Heart left ventricle (tissue), 16 donors: ENCODE data around the gene KANK3. TPM values are rescaled to one million over a fixed set of nuclear protein-coding genes. Genes with fewer than 3 reads are reported as not detected.
A peak's percentile ranks its signal among the peaks of the same experiment; 100 is the strongest.

Experiments used
- ATAC-seq, 4 donors: fragments of 200-7000 bp; cut with Tn5 transposase; one replicate each; pipeline ENCODE4 v1.9.1; 2020 to 2022; ENCODE audit warnings: moderate library complexity in 4 of 4, mild to moderate bottlenecking in 3 of 4, moderate number of reproducible peaks in 1 of 4
- DNase-seq, 5 donors: peaks; one replicate each; pipeline ENCODE4 v3.0.0-alpha.2; 2020
- H3K27ac ChIP-seq, 12 donors: fragments of 200-600 bp; sonication (generic) in 4 of 12; one replicate each; pipeline versions ENCODE4 v1.5.0 to v1.8.0; 2016 to 2022; ENCODE audit warnings: mild to moderate bottlenecking in 2 of 12
- H3K27me3 ChIP-seq, 9 donors: fragments of 200-600 bp; sonication (generic) in 2 of 9; one replicate each; pipeline versions ENCODE4 v1.5.1 to v1.8.0; 2016 to 2022; ENCODE audit warnings: mild to moderate bottlenecking in 3 of 9
- H3K36me3 ChIP-seq, 9 donors: fragments of 200-600 bp; sonication (generic) in 2 of 9; one replicate each; pipeline versions ENCODE4 v1.5.0 to v1.8.0; 2018 to 2022; ENCODE audit warnings: mild to moderate bottlenecking in 2 of 9
- H3K4me1 ChIP-seq, 12 donors: fragments of 200-600 bp; sonication (generic) in 4 of 12; one replicate each; pipeline versions ENCODE4 v1.5.0 to v1.8.0; 2016 to 2022; ENCODE audit warnings: mild to moderate bottlenecking in 3 of 12
- H3K4me3 ChIP-seq, 12 donors: fragments of 200-600 bp; sonication (generic) in 4 of 12; one replicate each; pipeline versions ENCODE4 v1.5.0 to v1.8.0; 2017 to 2022; ENCODE audit warnings: mild to moderate bottlenecking in 9 of 12, moderate library complexity in 4 of 12
- H3K9me3 ChIP-seq, 12 donors: fragments of 200-600 bp; sonication (generic) in 4 of 12; one replicate each; pipeline versions ENCODE4 v1.5.0 to v1.8.0; 2016 to 2022; ENCODE audit warnings: mild to moderate bottlenecking in 1 of 12
- POLR2A ChIP-seq, 2 donors: fragments of 450-650 bp; IDR thresholded peaks; one replicate each; pipeline ENCODE4 v1.6.1; 2017; ENCODE audit warnings: antibody characterized with exemption in 2 of 2, mild to moderate bottlenecking in 2 of 2, moderate library complexity in 2 of 2
- WGBS, 4 donors: extraction: QIAGEN DNeasy Blood & Tissue Kit in 2 of 4; methylation state at CpG; one replicate each; pipeline versions ENCODE4 v1.1.5 to v1.1.7; 2013 to 2018; 5-methylcytosine and 5-hydroxymethylcytosine counted together
- intact Hi-C, 10 donors: fragments of 100-400 bp; cut with DNase I; formaldehyde crosslinking; loops; one replicate each; pipeline versions ENCODE4 v1.11.1 to v1.14.2; 2022
- long read RNA-seq, 3 donors: library from polyadenylated mRNA; unstranded; transcript quantifications; one replicate each; pipeline ENCODE4 v2.0.0, GENCODE V29; 2020 to 2021
- polyA plus RNA-seq, 2 donors: library from polyadenylated mRNA; stranded (reverse); fragments of 200-250 nt; gene quantifications; one replicate each; pipeline ENCODE4 v1.2.3, GENCODE V29; 2013
- total RNA-seq, 9 donors: library from RNA; depleted of rRNA in 2 of 9; stranded (reverse); fragments of >200 nt in 2 of 9; fragmentation: NEBNext Ultra II Directional in 3 of 9; extraction: Animal tissue kit (Norgen Biotek cat#: 25700) in 3 of 9; gene quantifications; one replicate each; pipeline versions ENCODE4 v1.1.0 to v1.2.4, GENCODE V29; 2016 to 2023
- TF ChIP-seq, protein P1 (sequence below), 12 donors: fragments of 200-600 bp; sonication (generic) in 4 of 12; IDR thresholded peaks; one replicate each; pipeline versions ENCODE4 v1.5.0 to v1.8.0; 2018 to 2022; ENCODE audit warnings: antibody characterized with exemption in 12 of 12, mild to moderate bottlenecking in 5 of 12
- donor health status: ischemic (EF 13 %, LVEDD 7.1; RV severe dilation, severe dysfunction).
- donor health status: healthy with polysubstance abuse.
- donor health status: DM: no; HTN: yes; CAD: no.
- donor health status: DM: no; HTN: no; CAD: no.
- donor health status: ischemic (EF 25% LVEDD 6.9; RV normal size, moderate dysfunction).
- donor health status: ischemic (EF 25% LVEDD 5.7; RV mildly dilated, moderate dysfunction).
- donor health status: healthy.
- donor health status: DM: yes; HTN: yes; CAD: no.
- donor health status: ischemic (EF 35%, LVEDD 5.7; RV mildly dilated, moderate dysfunction).
- donor health status: nonischemic (EF 11% LVEDD 7.7; RV severe dilation, severe dysfunction).
- donor health status: DM: yes; HTN: yes; CAD: no.
- donor health status: PGD.
- donor health status: ischemic (EF 29% LVEDD 5.4; RV normal size, mild dysfunction).
- donor health status: nonischemic (EF 23%, LVEDD 6.1; RV moderate dilation, normal function).

The KANK3 gene
- total RNA-seq, result 10 to 100 TPM; 12.3 to 33.6 (median 15.9) TPM
- 10 to 100 TPM; 16.9 to 19.4 TPM for polyA plus RNA-seq
- long read RNA-seq, donor 1, transcript KANK3-201 (11 exons, 2,787 nt), result major isoform, 128 of 232 reads
- long read RNA-seq, donor 1, partial matches to known transcripts, result 63 of 232 reads
- long read RNA-seq, donor 1, other reads (novel, unspliced or antisense), result 41 of 232 reads
- long read RNA-seq, donor 2, partial matches to known transcripts, result 4 of 9 reads
- long read RNA-seq, donor 2, other reads (novel, unspliced or antisense), result 5 of 9 reads
- long read RNA-seq, donor 3, transcript KANK3-201 (11 exons, 2,787 nt), result major isoform, 75 of 139 reads
- long read RNA-seq, donor 3, partial matches to known transcripts, result 41 of 139 reads
- long read RNA-seq, donor 3, other reads (novel, unspliced or antisense), result 23 of 139 reads

DNA sequence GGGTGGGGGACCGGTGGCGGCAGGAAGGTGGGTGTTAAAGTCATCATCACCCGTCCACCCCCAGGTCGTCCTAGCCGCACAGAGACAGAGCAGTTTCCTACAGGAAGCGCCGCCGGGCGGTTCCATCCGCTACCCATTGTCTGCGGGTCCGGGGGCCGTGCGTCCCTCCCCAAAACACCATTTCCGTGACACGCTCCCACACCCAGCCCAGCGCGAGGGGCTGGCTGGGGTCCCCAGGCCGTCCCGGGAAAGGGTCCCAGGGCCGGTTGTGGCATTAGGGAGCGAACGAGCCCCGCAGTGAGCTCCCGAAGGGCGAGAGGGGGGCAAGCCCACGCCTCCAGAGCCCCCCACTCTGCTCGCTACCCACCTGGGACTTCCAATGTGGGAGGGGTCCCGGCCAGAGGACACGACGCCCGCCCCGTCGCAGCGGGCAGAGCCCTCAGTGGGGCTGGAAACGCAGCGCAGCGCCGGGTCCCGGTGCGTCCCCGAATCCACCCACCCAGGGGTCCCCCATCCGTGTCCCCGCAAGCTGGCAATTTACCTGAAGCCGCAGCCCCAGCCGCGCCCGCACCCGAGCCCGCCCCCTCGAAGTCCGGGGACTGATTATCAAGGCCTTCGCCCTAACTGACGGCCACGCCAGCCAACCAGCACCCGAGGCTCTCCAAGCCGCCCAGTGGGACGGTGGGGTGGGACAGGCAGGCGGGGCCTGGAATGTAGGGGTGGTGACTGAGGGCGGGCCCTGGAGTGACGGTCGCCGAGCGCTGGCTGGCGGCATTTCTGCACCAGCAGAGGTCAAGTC, at the start of gene KANK3:
KANK3 (minus strand) TSS at position 579 of the 799 bp plus-strand sequence. CDS start 5,434 bp downstream, outside the sequence.
- intact Hi-C loops, result no loop called here
- Histone ChIP-seq H3K4me1 (peaks cover 0 to 43% (median 23%) of the 10 kb centered on the region in 12 donors), H3K9me3 (no peaks in the 10 kb centered on the region), H3K4me3 (peak within 1 kb of the TSS; percentile 55 to 89 (median 70)), H3K27me3 (peaks cover 0 to 23% (median 0%) of the 10 kb centered on the region in 9 donors), H3K36me3 (no peaks in the 10 kb centered on the region), H3K27ac (peak within 1 kb of the TSS; percentile 86 to 100 (median 96))
- DNase-seq (peak; percentile 97 to 99 (median 99)), ATAC-seq (peak; percentile 93 to 97 (median 95))
- WGBS, 4 donors, result 4 to 8% (median 5%) methylated on average over 42 to 65 of the region's 65 CpGs
- peak in 1 of 2 donors; percentile 95 for TF ChIP-seq POLR2A (IDR thresholded peaks at IDR 0.05)
- TF ChIP-seq, protein P1, sequence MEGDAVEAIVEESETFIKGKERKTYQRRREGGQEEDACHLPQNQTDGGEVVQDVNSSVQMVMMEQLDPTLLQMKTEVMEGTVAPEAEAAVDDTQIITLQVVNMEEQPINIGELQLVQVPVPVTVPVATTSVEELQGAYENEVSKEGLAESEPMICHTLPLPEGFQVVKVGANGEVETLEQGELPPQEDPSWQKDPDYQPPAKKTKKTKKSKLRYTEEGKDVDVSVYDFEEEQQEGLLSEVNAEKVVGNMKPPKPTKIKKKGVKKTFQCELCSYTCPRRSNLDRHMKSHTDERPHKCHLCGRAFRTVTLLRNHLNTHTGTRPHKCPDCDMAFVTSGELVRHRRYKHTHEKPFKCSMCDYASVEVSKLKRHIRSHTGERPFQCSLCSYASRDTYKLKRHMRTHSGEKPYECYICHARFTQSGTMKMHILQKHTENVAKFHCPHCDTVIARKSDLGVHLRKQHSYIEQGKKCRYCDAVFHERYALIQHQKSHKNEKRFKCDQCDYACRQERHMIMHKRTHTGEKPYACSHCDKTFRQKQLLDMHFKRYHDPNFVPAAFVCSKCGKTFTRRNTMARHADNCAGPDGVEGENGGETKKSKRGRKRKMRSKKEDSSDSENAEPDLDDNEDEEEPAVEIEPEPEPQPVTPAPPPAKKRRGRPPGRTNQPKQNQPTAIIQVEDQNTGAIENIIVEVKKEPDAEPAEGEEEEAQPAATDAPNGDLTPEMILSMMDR (IDR thresholded peaks at IDR 0.05), result peak in 1 of 12 donors; percentile 10

GRCh38 chr19:8392017-8392591, 49.0 kb upstream of the KANK3 start:
- DNase-seq (peak in 4 of 5 donors; percentile 65 to 80 (median 68)), ATAC-seq (peak in 3 of 4 donors; percentile 6 to 24 (median 23))
- 18 to 34% (median 28%) methylated on average over 11 of the region's 11 CpGs for WGBS, 4 donors
- Histone ChIP-seq H3K27ac (peak overlapping the region; percentile 41 to 100 (median 100)), H3K36me3 (peaks cover 0 to 8% (median 0%) of the 10 kb centered on the region in 9 donors), H3K27me3 (no peaks in the 10 kb centered on the region), H3K4me3 (peak overlapping the region in 9 of 12 donors; percentile 17 to 100 (median 89)), H3K9me3 (no peaks in the 10 kb centered on the region), H3K4me1 (peaks cover 14 to 69% (median 61%) of the 10 kb centered on the region in 12 donors)
- TF ChIP-seq, protein P1 (IDR thresholded peaks at IDR 0.05), result no peak
- TF ChIP-seq POLR2A (IDR thresholded peaks at IDR 0.05), result peak in 1 of 2 donors; percentile 61
- intact Hi-C loops, result loop anchor here in 2 of 10 donors (2.0 kb wide), 1 partner anchor 29 kb away; no protein-coding TSS in a partner anchor

DNA sequence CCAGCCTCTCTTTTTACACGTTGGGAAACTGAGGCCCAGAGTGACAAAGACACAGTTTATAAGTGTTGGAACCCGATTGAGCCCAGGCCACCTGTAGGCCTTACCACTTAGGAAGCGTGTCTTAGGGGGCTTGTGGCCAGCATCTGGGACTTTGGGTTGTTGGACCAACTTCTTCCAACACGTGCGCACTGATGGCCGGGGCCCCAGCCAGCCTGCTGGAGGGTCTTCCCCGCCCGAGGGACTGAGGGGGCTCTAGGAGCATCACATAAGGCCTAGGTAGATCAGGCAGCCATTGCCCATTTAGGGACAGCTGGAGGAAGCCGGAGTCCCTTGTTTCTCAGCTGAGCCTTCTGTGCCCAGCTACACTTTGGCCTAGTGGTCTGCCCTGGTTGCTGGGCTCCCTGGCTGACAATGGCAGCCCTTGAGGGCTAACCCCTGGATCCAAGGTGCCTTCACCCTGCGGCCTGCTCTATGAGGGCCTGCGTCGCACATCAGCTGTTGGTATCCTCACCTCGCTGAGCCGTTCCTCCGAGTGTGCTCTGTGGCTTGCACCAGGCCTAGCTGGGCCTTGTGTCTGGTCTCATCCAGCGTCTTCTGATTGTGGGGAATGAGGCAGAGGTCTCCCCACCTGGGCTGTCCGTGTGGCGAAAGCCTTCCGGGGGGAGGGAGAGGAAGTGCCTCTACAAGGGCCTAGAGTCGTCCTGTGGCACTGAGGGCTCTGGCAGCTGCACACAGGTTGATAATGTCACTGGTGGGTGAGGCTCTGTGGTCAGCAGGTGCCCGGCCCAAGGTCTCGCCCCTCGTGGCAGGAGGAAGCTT, 48.3 kb upstream of the KANK3 start:
- H3K4me1 ChIP-seq, result peaks cover 14 to 62% (median 55%) of the 10 kb centered on the region in 12 donors
- WGBS, 4 donors, result 68 to 70% (median 69%) methylated on average over 19 to 23 of the region's 23 CpGs
- TF ChIP-seq, protein P1 (IDR thresholded peaks at IDR 0.05), result no peak
- TF ChIP-seq POLR2A (IDR thresholded peaks at IDR 0.05), result no peak
- intact Hi-C loops, result loop anchor here in 5 of 10 donors (2.0 kb wide), 1 partner anchor 29 kb away; no protein-coding TSS in a partner anchor
- H3K27ac ChIP-seq, result peak overlapping the region; percentile 74 to 100 (median 100)
- DNase-seq (no peak), ATAC-seq (no peak)
- no peaks in the 10 kb centered on the region for H3K27me3 ChIP-seq
- H3K36me3 ChIP-seq, result peaks cover 0 to 8% (median 0%) of the 10 kb centered on the region in 9 donors
- no peaks in the 10 kb centered on the region for H3K9me3 ChIP-seq
- peak overlapping the region in 10 of 12 donors; percentile 69 to 100 (median 94) for H3K4me3 ChIP-seq
